Glutamatergic neuron (in vitro differentiated cells): ENCODE data around the gene U2AF1L4. TPM values are rescaled to one million over a fixed set of nuclear protein-coding genes. Genes with fewer than 3 reads are reported as not detected.

Source experiments
- DNase-seq: peaks from one replicate; pipeline ENCODE4 v3.0.0; 2022
- H3K27ac Mint-ChIP-seq: one replicate; pipeline ENCODE4 v1.8.0; 2020; ENCODE audit warnings: mild to moderate bottlenecking, mixed read lengths, inconsistent platforms; ENCODE audit not compliant: unreplicated experiment
- H3K27me3 Mint-ChIP-seq: one replicate; pipeline ENCODE4 v1.8.0; 2020; ENCODE audit warnings: mild to moderate bottlenecking, moderate library complexity, mixed read lengths, inconsistent platforms; ENCODE audit not compliant: unreplicated experiment
- H3K36me3 Mint-ChIP-seq: one replicate; pipeline ENCODE4 v1.8.0; 2020; ENCODE audit warnings: mild to moderate bottlenecking, mixed read lengths, inconsistent platforms; ENCODE audit not compliant: unreplicated experiment
- H3K4me1 Mint-ChIP-seq: one replicate; pipeline ENCODE4 v1.8.0; 2020; ENCODE audit warnings: mild to moderate bottlenecking, low read depth, mixed read lengths, inconsistent platforms; ENCODE audit not compliant: unreplicated experiment
- H3K4me3 Mint-ChIP-seq: one replicate; pipeline ENCODE4 v1.8.0; 2020; ENCODE audit warnings: mild to moderate bottlenecking, mixed read lengths, inconsistent platforms; ENCODE audit not compliant: unreplicated experiment
- H3K9me3 Mint-ChIP-seq: one replicate; pipeline ENCODE4 v1.8.0; 2020; ENCODE audit warnings: mild to moderate bottlenecking, moderate library complexity, mixed read lengths, inconsistent platforms; ENCODE audit not compliant: unreplicated experiment
- total RNA-seq: library from RNA; stranded (reverse); fragmentation: NEBNext Ultra II Directional; extraction: Animal tissue kit (Norgen Biotek cat#: 25700); gene quantifications from one replicate; pipeline ENCODE4 v1.2.1, GENCODE V29; 2021; ENCODE audit not compliant: unreplicated experiment
- TF ChIP-seq, protein P1 (sequence below): fragments of 200-600 bp; sonication (generic); IDR thresholded peaks from one replicate; pipeline ENCODE4 v1.5.0; 2021; ENCODE audit not compliant: partially characterized antibody, unreplicated experiment

The U2AF1L4 gene
- total RNA-seq, 1 donor from 2014 or later: 24.3 TPM

GRCh38 chr19:35776102-35776788, 31.0 kb upstream of the U2AF1L4 start:
- no peak for DNase-seq
- H3K9me3 Mint-ChIP-seq: peaks cover 15% of the 10 kb centered on the region
- H3K27ac Mint-ChIP-seq: peak overlapping the region; percentile 92
- peak overlapping the region; percentile 94 for H3K4me3 Mint-ChIP-seq
- H3K4me1 Mint-ChIP-seq: peaks cover 18% of the 10 kb centered on the region
- H3K27me3 Mint-ChIP-seq: peaks cover 25% of the 10 kb centered on the region
- peaks cover 12% of the 10 kb centered on the region for H3K36me3 Mint-ChIP-seq
- TF ChIP-seq, protein P1, sequence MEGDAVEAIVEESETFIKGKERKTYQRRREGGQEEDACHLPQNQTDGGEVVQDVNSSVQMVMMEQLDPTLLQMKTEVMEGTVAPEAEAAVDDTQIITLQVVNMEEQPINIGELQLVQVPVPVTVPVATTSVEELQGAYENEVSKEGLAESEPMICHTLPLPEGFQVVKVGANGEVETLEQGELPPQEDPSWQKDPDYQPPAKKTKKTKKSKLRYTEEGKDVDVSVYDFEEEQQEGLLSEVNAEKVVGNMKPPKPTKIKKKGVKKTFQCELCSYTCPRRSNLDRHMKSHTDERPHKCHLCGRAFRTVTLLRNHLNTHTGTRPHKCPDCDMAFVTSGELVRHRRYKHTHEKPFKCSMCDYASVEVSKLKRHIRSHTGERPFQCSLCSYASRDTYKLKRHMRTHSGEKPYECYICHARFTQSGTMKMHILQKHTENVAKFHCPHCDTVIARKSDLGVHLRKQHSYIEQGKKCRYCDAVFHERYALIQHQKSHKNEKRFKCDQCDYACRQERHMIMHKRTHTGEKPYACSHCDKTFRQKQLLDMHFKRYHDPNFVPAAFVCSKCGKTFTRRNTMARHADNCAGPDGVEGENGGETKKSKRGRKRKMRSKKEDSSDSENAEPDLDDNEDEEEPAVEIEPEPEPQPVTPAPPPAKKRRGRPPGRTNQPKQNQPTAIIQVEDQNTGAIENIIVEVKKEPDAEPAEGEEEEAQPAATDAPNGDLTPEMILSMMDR: no peak

GRCh38 chr19:35775298-35776101, 30.3 kb upstream of the U2AF1L4 start, which contains the start of gene ARHGAP33:
TSS of gene ARHGAP33 (plus strand) at chr19:35775564. CDS start at chr19:35775659, 95 bp downstream.
- DNase-seq: peak; percentile 100
- TF ChIP-seq, protein P1: no peak
- H3K4me1 Mint-ChIP-seq: peaks cover 18% of the 10 kb centered on the region
- peaks cover 12% of the 10 kb centered on the region for H3K36me3 Mint-ChIP-seq
- peaks cover 28% of the 10 kb centered on the region for H3K27me3 Mint-ChIP-seq
- H3K9me3 Mint-ChIP-seq: peaks cover 15% of the 10 kb centered on the region
- H3K27ac Mint-ChIP-seq: peak within 1 kb of the TSS; percentile 92
- H3K4me3 Mint-ChIP-seq: peak within 1 kb of the TSS; percentile 94

DNA sequence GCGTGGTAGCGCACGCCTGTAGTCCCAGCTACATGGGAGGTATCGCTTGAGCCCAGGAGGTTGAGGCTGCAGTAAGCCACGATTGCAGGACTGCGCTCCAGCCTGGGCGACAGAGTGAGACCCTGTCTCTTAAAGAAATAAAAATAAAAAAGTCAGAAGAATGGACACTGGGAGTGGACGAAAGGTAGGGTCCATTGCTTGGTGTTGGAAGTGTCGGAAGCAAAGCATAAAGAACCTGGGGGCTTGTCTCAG, 29.8 kb upstream of the U2AF1L4 start:
- Mint-ChIP-seq H3K27ac (peak overlapping the region; percentile 81), H3K4me3 (peak overlapping the region; percentile 87), H3K4me1 (peaks cover 18% of the 10 kb centered on the region), H3K36me3 (peaks cover 12% of the 10 kb centered on the region), H3K9me3 (peaks cover 15% of the 10 kb centered on the region), H3K27me3 (peaks cover 28% of the 10 kb centered on the region)
- no peak for DNase-seq
- TF ChIP-seq, protein P1: no peak

DNA sequence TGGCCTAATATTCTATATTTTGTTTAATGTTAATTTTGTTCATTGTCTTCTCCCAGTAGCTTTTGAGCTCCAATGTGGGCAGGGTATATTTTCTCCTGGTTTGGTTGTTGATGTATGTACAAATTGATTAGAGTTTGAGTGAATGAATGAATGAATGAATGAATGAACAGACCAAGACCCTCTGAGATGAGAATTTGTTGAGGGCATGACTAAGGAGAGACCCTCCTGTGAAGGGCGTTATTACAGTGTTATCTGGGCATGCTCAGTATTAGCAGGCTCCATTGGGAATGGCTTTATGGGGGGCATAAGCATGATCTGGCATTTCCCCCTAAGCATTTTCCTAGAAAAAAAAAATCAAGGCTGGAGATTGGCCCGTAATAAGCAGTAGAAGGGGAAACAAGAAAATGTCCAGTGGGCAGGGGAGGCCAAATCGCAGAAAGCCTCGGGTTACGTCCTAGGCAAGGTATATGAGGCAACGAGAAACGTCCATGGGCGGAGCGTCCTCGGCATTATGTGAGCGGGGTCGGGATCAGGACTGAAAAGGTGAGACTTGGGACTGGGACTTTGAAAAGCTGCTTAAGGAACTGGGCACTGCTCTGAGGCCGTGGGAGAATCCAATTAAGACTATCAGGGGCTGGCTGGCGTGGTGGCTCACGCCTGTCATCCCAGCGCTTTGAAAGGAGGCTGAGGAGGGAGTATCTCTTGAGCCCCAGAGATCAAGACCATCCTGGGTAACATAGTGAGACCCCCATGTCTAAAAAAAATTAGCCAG, 29.2 kb upstream of the U2AF1L4 start:
- Mint-ChIP-seq H3K9me3 (peaks cover 15% of the 10 kb centered on the region), H3K36me3 (peaks cover 12% of the 10 kb centered on the region), H3K27me3 (peaks cover 27% of the 10 kb centered on the region), H3K4me3 (peak overlapping the region; percentile 87), H3K27ac (peak overlapping the region; percentile 81), H3K4me1 (peaks cover 18% of the 10 kb centered on the region)
- TF ChIP-seq, protein P1: no peak
- no peak for DNase-seq
